ENCODE results near the gene AAK1.
A peak's percentile ranks its signal among the peaks of the same experiment; 100 is the strongest.
"Not testable (repeated sequence)": the region's sequence is repeated elsewhere in the genome, so short reads cannot be mapped to it uniquely, and the experiment has no call there.

Gene AAK1

DNA sequence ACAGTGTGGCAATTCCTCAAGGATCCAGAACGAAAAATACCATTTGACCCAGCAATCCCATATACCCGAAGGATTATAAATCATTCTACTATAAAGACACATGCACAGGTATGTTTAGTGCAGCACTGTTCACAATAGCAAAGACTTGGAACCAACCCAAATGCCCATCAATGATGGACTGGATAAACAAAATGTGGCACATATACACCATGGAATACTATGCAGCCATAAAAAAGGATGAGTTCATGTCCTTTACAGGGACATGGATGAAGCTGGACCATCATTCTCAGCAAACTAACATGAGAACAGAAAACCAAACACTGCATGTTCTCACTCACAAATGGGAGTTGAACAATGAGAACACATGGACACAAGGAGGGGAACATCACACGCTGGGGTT lies 29.6 kb upstream of the AAK1 start:
- in situ Hi-C loops (cut with MboI; ENCODE audit: low sequenced_read_pairs): not testable (repeated sequence)

DNA sequence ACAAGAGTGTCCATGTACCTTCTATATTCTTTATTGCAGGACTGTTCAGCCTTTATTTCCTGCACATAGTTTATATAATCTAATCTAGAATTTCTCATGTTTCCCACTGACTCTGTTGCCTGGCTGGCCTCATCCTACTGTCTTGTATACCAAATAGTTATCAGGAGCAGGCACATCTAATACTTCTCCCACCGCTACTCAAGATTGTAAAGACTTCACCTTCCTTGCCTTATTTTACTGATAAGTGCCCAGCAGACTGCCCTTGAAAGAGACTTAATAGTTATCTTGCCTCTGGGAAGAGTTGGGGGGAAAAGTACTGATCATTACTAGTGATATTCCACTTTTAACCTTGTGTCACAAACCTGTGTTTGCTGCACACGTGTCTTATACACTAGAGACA lies 26.1 kb upstream of the AAK1 start:
- no peak for DNase-seq (ENCODE audit: low spot score in 2 of 2)
- in situ Hi-C loops (cut with MboI; ENCODE audit: low sequenced_read_pairs): no loop called here
- Histone ChIP-seq H3K27me3 (ENCODE audit: low read depth) (no peaks in the 10 kb centered on the region), H3K4me3 (no peak overlapping the region), H3K4me1 (no peaks in the 10 kb centered on the region), H3K9me3 (no peaks in the 10 kb centered on the region), H3K36me3 (replicated peaks) (no peaks in the 10 kb centered on the region)

More for the DNA sequence above, 29.6 kb upstream of the AAK1 start:
- H3K9me3 ChIP-seq; H3K36me3 ChIP-seq (replicated peaks); DNase-seq (ENCODE audit: low spot score in 2 of 2); H3K4me1 ChIP-seq; H3K27me3 ChIP-seq (ENCODE audit: low read depth); H3K4me3 ChIP-seq: not testable (repeated sequence)

DNA sequence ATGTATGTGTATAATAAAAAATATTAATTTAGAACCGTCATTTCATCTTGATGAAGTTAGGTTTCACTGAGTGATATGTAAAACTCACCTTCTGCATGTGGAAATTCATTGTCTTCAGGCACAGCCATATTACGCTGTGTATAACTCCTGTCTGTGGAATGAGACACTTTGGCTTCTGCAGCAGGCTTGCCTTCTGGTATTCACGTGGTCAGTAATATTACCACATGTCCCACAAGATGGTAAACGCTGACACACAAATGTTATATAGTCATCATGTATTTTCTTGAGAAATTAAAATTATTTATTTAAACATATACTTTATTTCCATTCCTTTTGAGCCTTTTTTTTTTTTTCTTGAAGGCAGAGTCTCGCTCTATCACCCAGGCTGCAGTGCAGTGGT lies 25.1 kb upstream of the AAK1 start:
- no peak for DNase-seq (ENCODE audit: low spot score in 2 of 2)
- Histone ChIP-seq H3K27me3 (ENCODE audit: low read depth) (no peaks in the 10 kb centered on the region), H3K4me3 (no peak overlapping the region), H3K9me3 (no peaks in the 10 kb centered on the region), H3K4me1 (no peaks in the 10 kb centered on the region), H3K36me3 (replicated peaks) (no peaks in the 10 kb centered on the region)
- in situ Hi-C loops (cut with MboI; ENCODE audit: low sequenced_read_pairs): no loop called here

DNA sequence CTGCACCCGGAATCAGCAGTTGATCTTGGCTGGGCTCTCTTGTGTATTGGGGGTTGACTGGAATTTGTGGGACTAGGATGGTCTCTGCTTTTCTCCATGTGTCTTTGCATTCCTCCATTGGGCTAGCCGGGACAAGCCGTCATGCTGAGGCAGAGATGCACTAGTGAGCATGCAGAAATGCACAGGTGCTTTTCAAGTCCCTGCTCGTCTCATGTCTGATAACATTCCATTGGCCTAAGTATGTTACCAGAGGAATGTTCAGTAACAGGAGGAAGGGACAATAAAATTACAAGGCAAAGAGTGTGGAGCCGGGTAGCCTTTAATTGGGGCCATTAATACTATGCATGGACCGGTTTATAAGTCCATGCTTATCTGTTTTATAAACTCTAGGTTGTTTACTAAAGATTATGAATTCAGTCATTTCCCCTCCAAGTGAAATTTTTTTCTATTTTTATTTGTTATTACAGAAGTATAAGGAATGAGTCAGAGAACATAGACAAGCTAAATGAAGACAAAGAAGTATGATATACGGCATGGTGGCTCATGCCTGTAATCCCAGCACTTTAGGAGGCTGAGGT lies 24.4 kb upstream of the AAK1 start:
- Histone ChIP-seq H3K4me1 (no peaks in the 10 kb centered on the region), H3K4me3 (no peak overlapping the region), H3K9me3 (no peaks in the 10 kb centered on the region), H3K36me3 (replicated peaks) (no peaks in the 10 kb centered on the region), H3K27me3 (ENCODE audit: low read depth) (no peaks in the 10 kb centered on the region)
- no peak for DNase-seq (ENCODE audit: low spot score in 2 of 2)
- in situ Hi-C loops (cut with MboI; ENCODE audit: low sequenced_read_pairs): no loop called here

- no peak for DNase-seq (ENCODE audit: low spot score in 2 of 2)
- no peaks in the 10 kb centered on the region for H3K9me3 ChIP-seq
- H3K36me3 ChIP-seq (replicated peaks): no peaks in the 10 kb centered on the region
- no peak overlapping the region for H3K4me3 ChIP-seq
- in situ Hi-C loops (cut with MboI; ENCODE audit: low sequenced_read_pairs): no loop called here
- H3K4me1 ChIP-seq: peaks cover 6% of the 10 kb centered on the region
- H3K27me3 ChIP-seq (ENCODE audit: low read depth): no peaks in the 10 kb centered on the region
Observed at GRCh38 chr2:69665152-69665551, 21.6 kb upstream of the AAK1 start.

GRCh38 chr2:69663860-69664259 lies 20.3 kb upstream of the AAK1 start:
- Histone ChIP-seq H3K4me3 (no peak overlapping the region), H3K9me3 (no peaks in the 10 kb centered on the region), H3K36me3 (replicated peaks) (no peaks in the 10 kb centered on the region), H3K4me1 (peaks cover 18% of the 10 kb centered on the region), H3K27me3 (ENCODE audit: low read depth) (no peaks in the 10 kb centered on the region)
- in situ Hi-C loops (cut with MboI; ENCODE audit: low sequenced_read_pairs): no loop called here
- DNase-seq (ENCODE audit: low spot score in 2 of 2): no peak

GRCh38 chr2:69662547-69662946 lies 19.0 kb upstream of the AAK1 start:
- H3K36me3 ChIP-seq (replicated peaks); in situ Hi-C loops (cut with MboI; ENCODE audit: low sequenced_read_pairs); DNase-seq (ENCODE audit: low spot score in 2 of 2); H3K9me3 ChIP-seq; H3K27me3 ChIP-seq (ENCODE audit: low read depth); H3K4me3 ChIP-seq: not testable (repeated sequence)
- peaks cover 18% of the 10 kb centered on the region for H3K4me1 ChIP-seq

DNA sequence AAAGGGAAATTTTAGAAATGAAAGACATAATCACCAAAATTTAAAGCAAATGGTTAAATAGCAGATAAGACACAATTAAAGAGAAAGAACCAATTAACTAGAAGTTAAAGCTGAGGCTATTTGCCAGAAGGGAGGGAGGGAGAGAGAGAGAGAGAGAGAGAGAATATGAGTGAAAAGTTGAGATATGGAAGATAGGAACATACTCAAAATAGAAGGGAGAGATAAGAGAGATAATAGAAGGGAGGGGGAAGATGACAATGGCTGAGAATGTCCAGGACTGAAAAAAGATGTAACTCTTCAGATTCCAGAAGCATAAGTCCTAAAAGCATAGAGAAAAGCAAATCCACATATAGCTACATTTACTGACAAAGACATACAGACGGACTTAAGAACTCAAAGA lies 17.1 kb upstream of the AAK1 start:
- in situ Hi-C loops (cut with MboI; ENCODE audit: low sequenced_read_pairs): no loop called here
- Histone ChIP-seq H3K4me3 (no peak overlapping the region), H3K36me3 (replicated peaks) (no peaks in the 10 kb centered on the region), H3K27me3 (ENCODE audit: low read depth) (no peaks in the 10 kb centered on the region), H3K4me1 (peaks cover 18% of the 10 kb centered on the region), H3K9me3 (no peaks in the 10 kb centered on the region)
- DNase-seq (ENCODE audit: low spot score in 2 of 2): no peak

DNA sequence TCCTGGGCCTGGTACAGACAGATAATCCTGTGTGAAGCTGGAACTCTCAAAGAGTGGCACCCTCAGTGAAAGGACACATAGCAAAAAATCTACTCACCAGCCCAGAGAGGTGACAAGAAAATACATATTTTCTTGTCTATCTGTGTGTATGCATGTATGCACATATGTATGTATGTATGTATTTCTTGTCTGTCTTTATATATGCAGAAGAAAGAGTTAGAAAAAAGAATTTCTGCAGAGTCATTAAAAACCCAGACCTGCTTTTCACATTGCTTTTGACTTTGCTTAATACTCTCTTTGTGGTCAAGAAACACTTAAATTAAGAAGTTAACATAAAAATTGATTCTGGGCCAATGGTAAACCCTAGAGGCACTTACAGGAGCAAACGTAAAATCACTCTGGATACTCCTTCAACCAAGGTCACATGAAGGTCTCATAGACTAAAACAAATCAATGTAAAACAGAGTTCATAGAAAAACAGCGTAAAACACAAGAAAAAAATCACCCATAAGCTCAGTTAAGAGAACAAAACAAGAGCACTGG lies 16.5 kb upstream of the AAK1 start:
- no peaks in the 10 kb centered on the region for H3K36me3 ChIP-seq (replicated peaks)
- DNase-seq (ENCODE audit: low spot score in 2 of 2): peak in 1 of 2 experiments; percentile 84
- in situ Hi-C loops (cut with MboI; ENCODE audit: low sequenced_read_pairs): no loop called here
- H3K4me3 ChIP-seq: no peak overlapping the region
- H3K27me3 ChIP-seq (ENCODE audit: low read depth): no peaks in the 10 kb centered on the region
- H3K9me3 ChIP-seq: no peaks in the 10 kb centered on the region
- H3K4me1 ChIP-seq: peaks cover 18% of the 10 kb centered on the region

DNA sequence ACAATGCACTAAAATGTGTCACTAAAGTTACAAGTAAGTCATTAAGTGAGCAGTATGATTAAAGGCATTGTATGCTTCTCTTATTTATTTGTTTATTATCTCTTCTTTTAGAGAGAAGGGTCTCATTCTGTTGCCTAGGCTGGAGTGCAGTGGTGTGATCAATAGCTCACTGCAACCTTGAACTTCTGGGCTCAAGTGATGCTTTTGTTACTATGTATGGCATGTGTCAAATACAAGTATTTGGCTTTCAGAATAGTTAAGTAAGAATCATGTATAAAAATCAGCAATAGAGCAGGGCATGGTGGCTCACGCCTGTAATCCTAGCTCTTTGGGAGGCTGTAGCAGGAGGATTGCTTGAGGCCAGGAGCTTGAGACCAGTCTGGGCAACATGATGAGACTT lies 15.8 kb upstream of the AAK1 start:
- in situ Hi-C loops (cut with MboI; ENCODE audit: low sequenced_read_pairs): no loop called here
- H3K4me3 ChIP-seq: no peak overlapping the region
- H3K9me3 ChIP-seq: no peaks in the 10 kb centered on the region
- H3K36me3 ChIP-seq (replicated peaks): no peaks in the 10 kb centered on the region
- DNase-seq (ENCODE audit: low spot score in 2 of 2): no peak
- no peaks in the 10 kb centered on the region for H3K27me3 ChIP-seq (ENCODE audit: low read depth)
- H3K4me1 ChIP-seq: peaks cover 18% of the 10 kb centered on the region

DNA sequence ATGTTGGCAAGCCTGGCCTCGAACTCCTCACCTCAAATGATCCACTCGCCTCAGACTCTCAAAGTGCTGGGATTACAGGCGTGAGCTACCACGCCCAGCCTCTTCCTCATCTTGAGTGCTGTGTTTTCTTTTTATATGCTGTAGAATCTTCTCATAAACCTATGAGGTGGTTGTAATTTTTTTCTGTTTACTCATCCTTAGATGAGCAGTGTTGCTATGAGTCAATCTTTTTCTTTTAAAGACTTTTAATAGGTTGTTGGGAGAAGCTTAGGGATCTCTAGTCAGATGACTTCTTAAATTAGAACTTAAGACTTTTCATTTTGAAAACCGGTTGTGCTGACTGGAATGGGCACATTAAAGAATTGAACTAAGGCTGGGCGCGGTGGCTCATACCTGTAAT lies 8.7 kb upstream of the AAK1 start:
- H3K27me3 ChIP-seq (ENCODE audit: low read depth): no peaks in the 10 kb centered on the region
- no peak overlapping the region for H3K4me3 ChIP-seq
- in situ Hi-C loops (cut with MboI; ENCODE audit: low sequenced_read_pairs): no loop called here
- H3K9me3 ChIP-seq: no peaks in the 10 kb centered on the region
- H3K36me3 ChIP-seq (replicated peaks): no peaks in the 10 kb centered on the region
- H3K4me1 ChIP-seq: peaks cover 7% of the 10 kb centered on the region; the same call in 1 of the 2 replicates
- no peak for DNase-seq (ENCODE audit: low spot score in 2 of 2)

DNA sequence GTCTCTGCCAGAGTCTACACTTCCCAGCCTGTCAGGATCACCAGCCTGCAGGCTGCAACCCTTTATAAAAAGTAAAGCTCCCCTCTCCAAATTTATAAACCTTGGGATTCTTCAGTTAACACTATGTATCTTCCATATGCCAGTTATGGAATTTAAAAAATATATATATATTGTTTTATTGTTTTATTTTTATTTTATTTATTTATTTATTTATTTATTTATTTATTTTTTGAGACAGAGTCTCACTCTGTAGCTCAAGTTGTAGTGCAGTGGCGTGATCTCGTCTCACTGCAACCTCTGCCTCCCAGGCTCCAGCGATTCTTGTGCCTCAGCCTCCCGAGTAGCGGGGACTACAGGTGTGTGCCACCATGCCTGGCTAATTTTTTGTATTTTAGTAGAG lies 3.7 kb upstream of the AAK1 start:
- peaks cover 16% of the 10 kb centered on the region for H3K4me1 ChIP-seq
- H3K36me3 ChIP-seq (replicated peaks); DNase-seq (ENCODE audit: low spot score in 2 of 2); H3K9me3 ChIP-seq; H3K4me3 ChIP-seq; in situ Hi-C loops (cut with MboI; ENCODE audit: low sequenced_read_pairs); H3K27me3 ChIP-seq (ENCODE audit: low read depth): not testable (repeated sequence)

- peaks cover 19% of the 10 kb centered on the region for H3K4me1 ChIP-seq
- no peak overlapping the region for H3K4me3 ChIP-seq
- in situ Hi-C loops (cut with MboI; ENCODE audit: low sequenced_read_pairs): no loop called here
- H3K36me3 ChIP-seq (replicated peaks): no peaks in the 10 kb centered on the region
- no peaks in the 10 kb centered on the region for H3K27me3 ChIP-seq (ENCODE audit: low read depth)
- no peaks in the 10 kb centered on the region for H3K9me3 ChIP-seq
- DNase-seq (ENCODE audit: low spot score in 2 of 2): no peak
Observed at GRCh38 chr2:69646714-69647113, 3.2 kb upstream of the AAK1 start.

- no peaks in the 10 kb centered on the region for H3K9me3 ChIP-seq
- H3K36me3 ChIP-seq (replicated peaks): no peaks in the 10 kb centered on the region
- no peaks in the 10 kb centered on the region for H3K27me3 ChIP-seq (ENCODE audit: low read depth)
- H3K4me1 ChIP-seq: peaks cover 19% of the 10 kb centered on the region
- DNase-seq (ENCODE audit: low spot score in 2 of 2): no peak
- in situ Hi-C loops (cut with MboI; ENCODE audit: low sequenced_read_pairs): no loop called here
- no peak overlapping the region for H3K4me3 ChIP-seq
Observed at GRCh38 chr2:69645921-69646320, 2.4 kb upstream of the AAK1 start.

DNA sequence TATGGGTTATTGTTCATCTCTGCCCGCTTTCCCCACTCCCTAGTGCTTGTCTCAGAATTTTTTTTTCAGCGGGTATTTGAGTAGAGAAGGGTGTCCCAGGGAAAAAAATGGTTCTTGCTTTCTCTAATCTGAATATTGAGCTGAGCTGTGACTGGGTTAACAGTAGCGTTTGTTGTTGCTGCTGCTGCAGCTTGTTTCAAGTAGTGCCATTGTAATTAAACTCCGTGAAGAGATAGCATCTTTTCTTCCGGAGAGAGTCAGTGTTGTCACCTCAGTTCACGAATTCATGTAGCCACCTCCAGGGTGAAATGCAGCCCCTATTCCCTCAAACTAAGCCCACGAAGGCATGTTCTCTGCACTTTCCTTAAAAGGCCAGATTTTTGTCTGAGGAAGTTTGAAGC lies 1.5 kb upstream of the AAK1 start:
- H3K36me3 ChIP-seq (replicated peaks): no peaks in the 10 kb centered on the region
- peak overlapping the region; percentile 72 for H3K4me3 ChIP-seq
- no peaks in the 10 kb centered on the region for H3K27me3 ChIP-seq (ENCODE audit: low read depth)
- H3K4me1 ChIP-seq: peaks cover 21% of the 10 kb centered on the region
- no peaks in the 10 kb centered on the region for H3K9me3 ChIP-seq
- in situ Hi-C loops (cut with MboI; ENCODE audit: low sequenced_read_pairs): no loop called here
- no peak for DNase-seq (ENCODE audit: low spot score in 2 of 2)

Measured in HAP-1 (cell line).